B cell (primary cell): ENCODE results near the gene RPS25. TPM values are rescaled to one million over a fixed set of nuclear protein-coding genes. Genes with fewer than 3 reads are reported as not detected.
"Not testable (repeated sequence)": the region's sequence is repeated elsewhere in the genome, so short reads cannot be mapped to it uniquely, and the experiment has no call there.

Experiments used
- ATAC-seq: fragments of 200-7000 bp; cut with Tn5 transposase; one replicate; pipeline ENCODE4 v1.10.0; 2021; ENCODE audit warnings: low read depth, mild to moderate bottlenecking, moderate number of reproducible peaks, moderate library complexity
- CTCF ChIA-PET: fragments of 350-600 bp; sonication (Branson Sonifier 250); formaldehyde crosslinking; loops from one replicate; lab custom pipeline; 2021; ENCODE audit warnings: antibody characterized with exemption, inconsistent platforms; lab: Charles Lee
- POLR2A ChIA-PET: fragments of 350-600 bp; sonication (Branson Sonifier 250); formaldehyde crosslinking; loops from one replicate; lab custom pipeline; 2021; ENCODE audit warnings: antibody characterized with exemption; lab: Charles Lee
- DNase-seq: peaks from one replicate; pipeline ENCODE4 v3.0.0; 2013
- H2AFZ ChIP-seq: 2 replicates; pipeline ENCODE4 v1.6.1; 2012; ENCODE audit warnings: mild to moderate bottlenecking, low read depth, low read length; ENCODE audit not compliant: insufficient read depth, poor library complexity, severe bottlenecking
- H3K27ac ChIP-seq, 2 donors: 1 replicate in 1 of 2; 2 replicates in 1 of 2; pipeline ENCODE4 v1.5.1; 2012 to 2013; ENCODE audit warnings: low read length in 2 of 2, mild to moderate bottlenecking in 2 of 2, moderate library complexity in 1 of 2
- H3K27me3 ChIP-seq, 4 experiments: fragments of 200-600 bp in 1 of 4; sonication (generic) in 1 of 4; replicated peaks in 1 of 4; 1 replicate in 2 of 4; 2 replicates in 2 of 4; pipeline versions ENCODE4 v1.6.1 to v1.7.0; 2013 to 2016; ENCODE audit warnings: low read length in 3 of 4, mild to moderate bottlenecking in 2 of 4, mixed read lengths in 1 of 4, moderate library complexity in 1 of 4; ENCODE audit not compliant: insufficient read depth in 4 of 4, control insufficient read depth in 3 of 4; ENCODE audit errors: control extremely low read depth in 1 of 4
- H3K36me3 ChIP-seq, 2 experiments: replicated peaks in 1 of 2; 1 replicate in 1 of 2; 2 replicates in 1 of 2; pipeline versions ENCODE4 v1.6.1 to v1.7.1; 2013; ENCODE audit warnings: low read length in 1 of 2; ENCODE audit not compliant: insufficient read depth in 2 of 2, control insufficient read depth in 1 of 2; ENCODE audit errors: control extremely low read depth in 1 of 2, extremely low read depth in 1 of 2
- H3K4me1 ChIP-seq, 2 donors: fragments of 200-600 bp in 1 of 2; sonication (generic) in 1 of 2; 1 replicate in 1 of 2; 2 replicates in 1 of 2; pipeline versions ENCODE4 v1.5.1 to v1.6.1; 2013 to 2017; ENCODE audit warnings: low read length in 2 of 2; ENCODE audit not compliant: control insufficient read depth in 2 of 2, insufficient read depth in 2 of 2
- H3K4me2 ChIP-seq: replicated peaks from 2 replicates; pipeline ENCODE3; 2012; ENCODE audit warnings: mild to moderate bottlenecking, low read depth, low read length; ENCODE audit not compliant: poor library complexity, severe bottlenecking
- H3K4me3 ChIP-seq, 5 experiments: fragments of 200-600 bp in 1 of 5; sonication (generic) in 1 of 5; 1 replicate in 3 of 5; 2 replicates in 2 of 5; pipeline versions ENCODE4 v1.5.1 to v1.7.0; 2011 to 2016; ENCODE audit warnings: low read length in 4 of 5, mild to moderate bottlenecking in 4 of 5, low read depth in 2 of 5, control low read depth in 1 of 5, moderate library complexity in 1 of 5; ENCODE audit not compliant: insufficient read depth in 1 of 5; ENCODE audit errors: control extremely low read depth in 1 of 5, extremely low read depth in 1 of 5
- H3K79me2 ChIP-seq: fragments of 200-600 bp; sonication (generic); one replicate; pipeline ENCODE4 v1.6.0; 2016; ENCODE audit warnings: low read length; ENCODE audit not compliant: control insufficient read depth, insufficient read depth
- H3K9ac ChIP-seq: fragments of 200-600 bp; sonication (generic); 2 replicates; pipeline ENCODE4 v1.6.1; 2017; ENCODE audit warnings: mild to moderate bottlenecking, low read length, moderate library complexity
- H3K9me3 ChIP-seq, 3 donors: one replicate each; pipeline versions ENCODE4 v1.6.1 to v1.7.1; 2013; ENCODE audit warnings: low read length in 2 of 3; ENCODE audit not compliant: control insufficient read depth in 2 of 3, insufficient read depth in 1 of 3; ENCODE audit errors: control extremely low read depth in 1 of 3
- H4K20me1 ChIP-seq: 2 replicates; pipeline ENCODE4 v1.6.0; 2012; ENCODE audit warnings: mild to moderate bottlenecking, low read length; ENCODE audit not compliant: insufficient read depth, control insufficient read depth, poor library complexity, severe bottlenecking
- H3K27ac Mint-ChIP-seq: one replicate; pipeline ENCODE4 v1.8.0; 2021; ENCODE audit warnings: mixed read lengths
- H3K27me3 Mint-ChIP-seq: one replicate; pipeline ENCODE4 v1.8.0; 2021; ENCODE audit warnings: mixed read lengths
- H3K4me1 Mint-ChIP-seq: one replicate; pipeline ENCODE4 v1.8.0; 2021; ENCODE audit warnings: mixed read lengths
- H3K4me3 Mint-ChIP-seq: one replicate; pipeline ENCODE4 v1.8.0; 2021; ENCODE audit warnings: mixed read lengths
- H3K9me3 Mint-ChIP-seq: one replicate; pipeline ENCODE4 v1.8.0; 2022; ENCODE audit warnings: mixed read lengths; ENCODE audit not compliant: insufficient read depth
- CTCF ChIP-seq: fragments of 200-600 bp; IDR thresholded peaks from one replicate; pipeline ENCODE4 v1.8.0; 2022; ENCODE audit warnings: antibody characterized with exemption, mild to moderate bottlenecking
- EZH2 ChIP-seq: IDR thresholded peaks from 2 replicates; pipeline ENCODE4 v1.6.1; 2012; ENCODE audit warnings: borderline replicate concordance, low read depth, mild to moderate bottlenecking, moderate library complexity, low read length; ENCODE audit not compliant: insufficient read depth, poor library complexity, severe bottlenecking
- WGBS: methylation state at CpG from one replicate; pipeline ENCODE4 v1.1.5; 2013; ENCODE audit warnings: missing lambda C conversion rate; ENCODE audit not compliant: insufficient coverage; 5-methylcytosine and 5-hydroxymethylcytosine counted together
- intact Hi-C: fragments of 100-400 bp; cut with micrococcal nuclease; formaldehyde crosslinking; loops from one replicate; pipeline ENCODE4 v1.10.0; 2022
- polyA plus RNA-seq: library from polyadenylated mRNA; depleted of rRNA; stranded (reverse); fragments of >200 nt; gene quantifications from 2 replicates; pipeline ENCODE4 v1.2.3, GENCODE V29; 2012
- total RNA-seq, 2 donors: library from RNA; stranded (reverse); fragments of 120-200 nt in 1 of 2; gene quantifications; 1 replicate in 1 of 2; 2 replicates in 1 of 2; pipeline versions ENCODE4 v1.2.3 to v1.2.4, GENCODE V29; 2013 to 2022

RPS25 gene
- total and polyA plus RNA-seq, 2 donors (not counting 1 experiment from before 2014, with no cell fraction given): 1,823 to 2,003 TPM

DNA sequence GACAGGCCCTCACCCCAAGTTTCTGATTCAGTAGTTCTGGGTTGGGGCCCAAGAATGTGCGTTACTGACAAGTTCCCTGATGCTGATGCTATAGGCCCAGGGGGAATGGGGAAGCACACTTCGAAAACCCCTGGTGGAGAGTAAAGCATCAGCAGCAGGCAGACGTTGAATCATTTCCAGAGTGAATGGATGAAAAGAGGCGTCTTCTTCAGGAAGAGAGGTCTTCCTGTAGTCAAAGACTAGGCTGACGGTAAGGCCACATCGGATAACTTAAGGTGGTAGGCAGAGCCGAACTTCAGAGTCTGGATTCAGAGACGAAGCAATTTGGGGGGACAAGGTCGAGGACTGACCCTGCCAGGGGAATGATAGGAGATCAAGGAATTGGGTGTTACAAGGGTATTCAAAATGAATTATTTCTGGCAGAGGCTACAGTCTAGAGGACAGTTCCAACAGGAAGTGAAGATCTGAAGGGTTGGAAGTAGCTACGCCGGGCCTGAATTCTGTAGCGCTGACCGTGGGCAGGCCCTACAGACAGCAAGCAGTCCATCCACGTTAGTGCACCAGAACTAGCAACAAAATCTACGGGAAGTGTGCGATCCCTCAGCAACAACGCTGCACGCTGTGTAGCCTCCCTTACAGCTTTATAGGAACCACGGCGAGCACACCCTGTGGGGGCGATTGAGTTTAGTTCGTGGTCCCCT lies 21.1 kb downstream of the RPS25 start:
- Histone ChIP-seq H3K79me2 (peaks cover 39% of the 10 kb centered on the region), H2AFZ (peak overlapping the region; percentile 90), H3K27me3 (no peaks in the 10 kb centered on the region), H4K20me1 (no peaks in the 10 kb centered on the region), H3K4me2 (peak overlapping the region; percentile 90), H3K36me3 (peaks cover 3 to 14% of the 10 kb centered on the region in 2 experiments), H3K27ac (peak overlapping the region; percentile 52 to 77), H3K9me3 (no peaks in the 10 kb centered on the region), H3K4me3 (peak overlapping the region; percentile 76 to 90 (median 82)), H3K4me1 (peaks cover 17 to 22% of the 10 kb centered on the region in 2 donors), H3K9ac (peak overlapping the region; percentile 88)
- DNase-seq (peak; percentile 64), ATAC-seq (peak; percentile 3)
- H3K27me3 Mint-ChIP-seq: no peaks in the 10 kb centered on the region
- CTCF ChIA-PET: interaction anchor here (1.0 to 2.3 kb wide), 3 partner anchors 21 to 263 kb away, joined by 3 to 8 read pairs (median 3); partner anchors contain the start of genes RPS25 and TRAPPC4
- no peaks in the 10 kb centered on the region for H3K9me3 Mint-ChIP-seq
- H3K4me1 Mint-ChIP-seq: peaks cover 35% of the 10 kb centered on the region
- intact Hi-C loops: loop anchor here (5.0 kb wide), 1 partner anchor 425 kb away; the partner anchor contains the start of gene ARCN1
- peak overlapping the region; percentile 99 for H3K4me3 Mint-ChIP-seq
- TF ChIP-seq CTCF (peak; percentile 55), EZH2 (no peak)
- WGBS: 8% methylated on average over 22 of the region's 22 CpGs
- POLR2A ChIA-PET: interaction anchor here (1.0 to 1.2 kb wide), 7 partner anchors 16 to 1852 kb away, joined by 3 to 14 read pairs (median 5); partner anchors contain the start of genes CBL, RPS25 and TRAPPC4
- peak overlapping the region; percentile 94 for H3K27ac Mint-ChIP-seq

GRCh38 chr11:118991486-118992038 lies 26.6 kb downstream of the RPS25 start:
- H3K27me3 Mint-ChIP-seq, H3K27me3 ChIP-seq, H3K4me2 ChIP-seq, H3K9ac ChIP-seq, H3K4me1 Mint-ChIP-seq, POLR2A ChIA-PET, CTCF ChIA-PET, H2AFZ ChIP-seq, ATAC-seq, H3K9me3 Mint-ChIP-seq, H3K9me3 ChIP-seq, DNase-seq, H3K27ac ChIP-seq, H3K36me3 ChIP-seq, intact Hi-C loops, H3K4me3 ChIP-seq, H3K27ac Mint-ChIP-seq, H3K4me1 ChIP-seq, H4K20me1 ChIP-seq, H3K4me3 Mint-ChIP-seq: not testable (repeated sequence)
- peaks cover 14% of the 10 kb centered on the region for H3K79me2 ChIP-seq
- 94% methylated on average over 27 of the region's 44 CpGs for WGBS
